WERI-Rb-1 (cell line): ENCODE data around the gene ALKBH3.

Experiments used
- DNase-seq: peaks from one replicate; pipeline ENCODE4 v3.0.0-alpha.2; 2020
- H3K27ac ChIP-seq: fragments of 250-450 bp; sonication (Bioruptor Pico); 2 replicates; pipeline ENCODE4 v1.5.1; 2020; ENCODE audit warnings: mild to moderate bottlenecking, moderate library complexity
- H3K27me3 ChIP-seq: fragments of 250-450 bp; sonication (Bioruptor Pico); 2 replicates; pipeline ENCODE4 v1.5.1; 2021; ENCODE audit warnings: mild to moderate bottlenecking, low read depth, moderate library complexity; ENCODE audit not compliant: insufficient read depth, severe bottlenecking
- H3K36me3 ChIP-seq: fragments of 250-450 bp; sonication (Bioruptor Pico); 2 replicates; pipeline ENCODE4 v1.5.1; 2020; ENCODE audit warnings: mild to moderate bottlenecking, moderate library complexity
- H3K4me3 ChIP-seq: 2 replicates; pipeline ENCODE4 v1.5.1; 2011; ENCODE audit warnings: low read depth, mild to moderate bottlenecking, control low read depth, low read length
- H3K9me3 ChIP-seq: fragments of 250-450 bp; sonication (Bioruptor Pico); 2 replicates; pipeline ENCODE4 v1.5.1; 2021; ENCODE audit warnings: mild to moderate bottlenecking, moderate library complexity; ENCODE audit not compliant: severe bottlenecking
- CTCF ChIP-seq: IDR thresholded peaks from 2 replicates; pipeline ENCODE4 v1.5.1; 2011; ENCODE audit warnings: low read depth, mild to moderate bottlenecking, control low read depth, inconsistent platforms, low read length

The ALKBH3 gene

GRCh38 chr11:43920598-43921419 lies 40.2 kb downstream of the ALKBH3 start:
- no peaks in the 10 kb centered on the region for H3K9me3 ChIP-seq
- peaks cover 10% of the 10 kb centered on the region for H3K36me3 ChIP-seq
- H3K27me3 ChIP-seq: no peaks in the 10 kb centered on the region
- DNase-seq: no peak
- TF ChIP-seq CTCF: no peak
- no peak overlapping the region for H3K4me3 ChIP-seq
- H3K27ac ChIP-seq: peak overlapping the region; percentile 70

GRCh38 chr11:43921561-43922294 lies 41.1 kb downstream of the ALKBH3 start:
- H3K27me3 ChIP-seq: no peaks in the 10 kb centered on the region
- H3K27ac ChIP-seq: peak overlapping the region; percentile 70
- H3K9me3 ChIP-seq: no peaks in the 10 kb centered on the region
- no peak overlapping the region for H3K4me3 ChIP-seq
- DNase-seq: peak; percentile 75
- peaks cover 10% of the 10 kb centered on the region for H3K36me3 ChIP-seq
- TF ChIP-seq CTCF: no peak

- Histone ChIP-seq H3K27me3 (no peaks in the 10 kb centered on the region), H3K4me3 (no peak overlapping the region), H3K27ac (peak overlapping the region; percentile 66), H3K36me3 (peaks cover 10% of the 10 kb centered on the region), H3K9me3 (no peaks in the 10 kb centered on the region)
- no peak for DNase-seq
- TF ChIP-seq CTCF: no peak
Observed at GRCh38 chr11:43922295-43922648, 41.6 kb downstream of the ALKBH3 start.

- H3K9me3 ChIP-seq: no peaks in the 10 kb centered on the region
- TF ChIP-seq CTCF: no peak
- H3K4me3 ChIP-seq: no peak overlapping the region
- no peaks in the 10 kb centered on the region for H3K27me3 ChIP-seq
- DNase-seq: no peak
- H3K36me3 ChIP-seq: peaks cover 10% of the 10 kb centered on the region
- peak overlapping the region; percentile 66 for H3K27ac ChIP-seq
Observed at GRCh38 chr11:43922744-43923405, 42.2 kb downstream of the ALKBH3 start.

GRCh38 chr11:43923406-43924111 lies 42.9 kb downstream of the ALKBH3 start:
- H3K27ac ChIP-seq: no peak overlapping the region
- DNase-seq: no peak
- TF ChIP-seq CTCF: no peak

More at GRCh38 chr11:43923406-43924111, 42.9 kb downstream of the ALKBH3 start:
- Histone ChIP-seq H3K4me3 (no peak overlapping the region), H3K9me3 (no peaks in the 10 kb centered on the region), H3K36me3 (peaks cover 10% of the 10 kb centered on the region), H3K27me3 (no peaks in the 10 kb centered on the region)
